Cardiac fibroblast (primary cell): Measurements from ENCODE around the gene DVL1.

Source experiments
- DNase-seq, 2 donors: peaks; one replicate each; pipeline versions ENCODE4 v3.0.0 to v3.0.0-alpha.2; 2010; ENCODE audit warnings: low read depth in 2 of 2
- H3K4me3 ChIP-seq, 2 donors: replicated peaks in 1 of 2; 1 replicate in 1 of 2; 2 replicates in 1 of 2; pipeline ENCODE4 v1.5.1; 2011; ENCODE audit warnings: low read depth in 2 of 2, low read length in 2 of 2, mild to moderate bottlenecking in 2 of 2, moderate library complexity in 1 of 2
- TF ChIP-seq, protein P1 (sequence below): IDR thresholded peaks from one replicate; pipeline ENCODE4 v1.5.1; 2011; ENCODE audit warnings: low read depth, mild to moderate bottlenecking, low read length, inconsistent platforms

Gene DVL1

GRCh38 chr1:1335283-1335682 lies 13.9 kb downstream of the DVL1 start:
- no peak overlapping the region for H3K4me3 ChIP-seq
- TF ChIP-seq, protein P1, sequence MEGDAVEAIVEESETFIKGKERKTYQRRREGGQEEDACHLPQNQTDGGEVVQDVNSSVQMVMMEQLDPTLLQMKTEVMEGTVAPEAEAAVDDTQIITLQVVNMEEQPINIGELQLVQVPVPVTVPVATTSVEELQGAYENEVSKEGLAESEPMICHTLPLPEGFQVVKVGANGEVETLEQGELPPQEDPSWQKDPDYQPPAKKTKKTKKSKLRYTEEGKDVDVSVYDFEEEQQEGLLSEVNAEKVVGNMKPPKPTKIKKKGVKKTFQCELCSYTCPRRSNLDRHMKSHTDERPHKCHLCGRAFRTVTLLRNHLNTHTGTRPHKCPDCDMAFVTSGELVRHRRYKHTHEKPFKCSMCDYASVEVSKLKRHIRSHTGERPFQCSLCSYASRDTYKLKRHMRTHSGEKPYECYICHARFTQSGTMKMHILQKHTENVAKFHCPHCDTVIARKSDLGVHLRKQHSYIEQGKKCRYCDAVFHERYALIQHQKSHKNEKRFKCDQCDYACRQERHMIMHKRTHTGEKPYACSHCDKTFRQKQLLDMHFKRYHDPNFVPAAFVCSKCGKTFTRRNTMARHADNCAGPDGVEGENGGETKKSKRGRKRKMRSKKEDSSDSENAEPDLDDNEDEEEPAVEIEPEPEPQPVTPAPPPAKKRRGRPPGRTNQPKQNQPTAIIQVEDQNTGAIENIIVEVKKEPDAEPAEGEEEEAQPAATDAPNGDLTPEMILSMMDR = no peak
- DNase-seq = no peak

DNA sequence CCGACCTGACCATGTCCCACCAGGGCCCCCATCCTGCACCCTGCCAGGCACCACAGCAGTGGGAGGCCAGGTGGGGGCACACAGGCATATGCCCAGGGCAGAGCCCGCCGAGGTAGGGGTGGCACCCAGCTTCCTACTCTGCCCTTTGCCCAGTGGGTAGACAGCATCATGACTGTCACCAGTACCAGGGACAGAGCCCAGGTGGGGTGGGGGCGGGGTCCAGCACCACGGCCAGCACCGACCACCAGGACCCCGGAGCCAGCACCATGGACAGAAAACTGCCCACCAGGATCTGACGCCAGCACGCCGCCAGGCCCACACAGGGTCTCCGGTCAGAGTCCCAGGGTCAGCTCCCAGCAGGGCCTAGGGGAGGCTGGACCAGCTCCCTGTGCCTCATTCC lies 14.4 kb downstream of the DVL1 start:
- H3K4me3 ChIP-seq = no peak overlapping the region
- DNase-seq = no peak
- TF ChIP-seq, protein P1 = no peak

- no peak for DNase-seq
- no peak overlapping the region for H3K4me3 ChIP-seq
- TF ChIP-seq, protein P1 = no peak
Measured at GRCh38 chr1:1333551-1334241, 15.5 kb downstream of the DVL1 start.

DNA sequence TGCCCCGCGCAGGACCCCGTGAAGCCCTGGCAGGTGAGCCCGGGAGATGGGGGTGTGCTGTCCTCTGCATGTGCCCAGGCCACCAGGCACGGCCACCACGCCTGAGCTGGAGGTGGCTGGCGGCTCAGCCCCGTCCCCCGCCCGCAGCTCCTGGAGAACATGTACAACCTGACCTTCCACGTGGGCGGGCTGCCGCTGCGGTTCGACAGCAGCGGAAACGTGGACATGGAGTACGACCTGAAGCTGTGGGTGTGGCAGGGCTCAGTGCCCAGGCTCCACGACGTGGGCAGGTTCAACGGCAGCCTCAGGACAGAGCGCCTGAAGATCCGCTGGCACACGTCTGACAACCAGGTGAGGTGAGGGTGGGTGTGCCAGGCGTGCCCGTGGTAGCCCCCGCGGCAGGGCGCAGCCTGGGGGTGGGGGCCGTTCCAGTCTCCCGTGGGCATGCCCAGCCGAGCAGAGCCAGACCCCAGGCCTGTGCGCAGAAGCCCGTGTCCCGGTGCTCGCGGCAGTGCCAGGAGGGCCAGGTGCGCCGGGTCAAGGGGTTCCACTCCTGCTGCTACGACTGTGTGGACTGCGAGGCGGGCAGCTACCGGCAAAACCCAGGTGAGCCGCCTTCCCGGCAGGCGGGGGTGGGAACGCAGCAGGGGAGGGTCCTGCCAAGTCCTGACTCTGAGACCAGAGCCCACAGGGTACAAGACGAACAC lies 16.3 kb downstream of the DVL1 start:
- DNase-seq = no peak
- H3K4me3 ChIP-seq = no peak overlapping the region
- TF ChIP-seq, protein P1 = no peak

DNA sequence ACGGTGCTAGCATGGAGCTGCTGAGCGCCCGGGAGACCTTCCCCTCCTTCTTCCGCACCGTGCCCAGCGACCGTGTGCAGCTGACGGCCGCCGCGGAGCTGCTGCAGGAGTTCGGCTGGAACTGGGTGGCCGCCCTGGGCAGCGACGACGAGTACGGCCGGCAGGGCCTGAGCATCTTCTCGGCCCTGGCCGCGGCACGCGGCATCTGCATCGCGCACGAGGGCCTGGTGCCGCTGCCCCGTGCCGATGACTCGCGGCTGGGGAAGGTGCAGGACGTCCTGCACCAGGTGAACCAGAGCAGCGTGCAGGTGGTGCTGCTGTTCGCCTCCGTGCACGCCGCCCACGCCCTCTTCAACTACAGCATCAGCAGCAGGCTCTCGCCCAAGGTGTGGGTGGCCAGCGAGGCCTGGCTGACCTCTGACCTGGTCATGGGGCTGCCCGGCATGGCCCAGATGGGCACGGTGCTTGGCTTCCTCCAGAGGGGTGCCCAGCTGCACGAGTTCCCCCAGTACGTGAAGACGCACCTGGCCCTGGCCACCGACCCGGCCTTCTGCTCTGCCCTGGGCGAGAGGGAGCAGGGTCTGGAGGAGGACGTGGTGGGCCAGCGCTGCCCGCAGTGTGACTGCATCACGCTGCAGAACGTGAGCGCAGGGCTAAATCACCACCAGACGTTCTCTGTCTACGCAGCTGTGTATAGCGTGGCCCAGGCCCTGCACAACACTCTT lies 17.0 kb downstream of the DVL1 start:
- no peak overlapping the region for H3K4me3 ChIP-seq
- TF ChIP-seq, protein P1 = no peak
- no peak for DNase-seq

GRCh38 chr1:1331068-1331965 lies 17.9 kb downstream of the DVL1 start, which contains the start of gene TAS1R3:
TAS1R3 (plus strand) TSS chr1:1331280; CDS start chr1:1331346, 66 bp downstream.
- H3K4me3 ChIP-seq = no peak within 1 kb of the TSS
- DNase-seq = no peak
- TF ChIP-seq, protein P1 = no peak
